ENCODE measurements around the gene TEDC2.
A peak's percentile ranks its signal among the peaks of the same experiment; 100 is the strongest.

TEDC2 gene

DNA sequence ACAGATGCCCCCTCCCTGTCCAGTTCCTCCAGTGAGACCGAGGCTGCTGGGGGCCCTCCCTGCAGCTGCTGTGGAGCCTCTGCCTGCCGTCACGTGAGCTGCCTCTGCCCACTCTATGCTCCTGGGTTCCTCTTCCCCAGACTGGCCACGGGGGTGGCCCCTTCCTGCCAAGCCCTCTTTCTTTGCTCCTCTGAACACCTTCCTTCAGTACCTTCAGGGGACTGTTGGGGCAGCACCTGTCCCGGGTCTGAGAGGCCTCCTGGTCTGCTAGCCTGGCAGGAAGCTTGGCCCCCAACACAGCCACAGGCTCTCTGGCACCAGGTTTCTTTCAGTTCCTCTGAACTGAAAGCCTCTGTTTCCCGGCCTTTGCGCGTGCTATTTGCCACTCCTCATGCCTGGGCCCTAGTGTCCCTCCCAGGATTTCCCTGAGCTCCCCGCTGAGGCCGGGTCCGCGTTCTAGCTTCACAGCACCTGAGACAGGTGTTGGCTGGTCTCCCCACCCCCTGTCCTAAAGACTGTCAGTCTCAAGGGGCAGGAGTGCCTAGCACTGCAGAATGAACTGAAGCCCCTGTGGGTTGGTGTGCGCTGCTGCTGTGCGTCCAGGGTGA is 47.2 kb downstream of the TEDC2 start:
- in situ Hi-C loops (cut with HindIII; ENCODE audit: low sequenced_read_pairs) = no loop called here
- TF ChIP-seq, protein P1, sequence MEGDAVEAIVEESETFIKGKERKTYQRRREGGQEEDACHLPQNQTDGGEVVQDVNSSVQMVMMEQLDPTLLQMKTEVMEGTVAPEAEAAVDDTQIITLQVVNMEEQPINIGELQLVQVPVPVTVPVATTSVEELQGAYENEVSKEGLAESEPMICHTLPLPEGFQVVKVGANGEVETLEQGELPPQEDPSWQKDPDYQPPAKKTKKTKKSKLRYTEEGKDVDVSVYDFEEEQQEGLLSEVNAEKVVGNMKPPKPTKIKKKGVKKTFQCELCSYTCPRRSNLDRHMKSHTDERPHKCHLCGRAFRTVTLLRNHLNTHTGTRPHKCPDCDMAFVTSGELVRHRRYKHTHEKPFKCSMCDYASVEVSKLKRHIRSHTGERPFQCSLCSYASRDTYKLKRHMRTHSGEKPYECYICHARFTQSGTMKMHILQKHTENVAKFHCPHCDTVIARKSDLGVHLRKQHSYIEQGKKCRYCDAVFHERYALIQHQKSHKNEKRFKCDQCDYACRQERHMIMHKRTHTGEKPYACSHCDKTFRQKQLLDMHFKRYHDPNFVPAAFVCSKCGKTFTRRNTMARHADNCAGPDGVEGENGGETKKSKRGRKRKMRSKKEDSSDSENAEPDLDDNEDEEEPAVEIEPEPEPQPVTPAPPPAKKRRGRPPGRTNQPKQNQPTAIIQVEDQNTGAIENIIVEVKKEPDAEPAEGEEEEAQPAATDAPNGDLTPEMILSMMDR (IDR thresholded peaks at IDR 0.05; ENCODE audit: low read depth, low read length) = no peak
- no peak overlapping the region for H3K4me3 ChIP-seq (ENCODE audit: low read depth, low read length)
- DNase-seq (ENCODE audit: low read depth, low spot score) = no peak

DNA sequence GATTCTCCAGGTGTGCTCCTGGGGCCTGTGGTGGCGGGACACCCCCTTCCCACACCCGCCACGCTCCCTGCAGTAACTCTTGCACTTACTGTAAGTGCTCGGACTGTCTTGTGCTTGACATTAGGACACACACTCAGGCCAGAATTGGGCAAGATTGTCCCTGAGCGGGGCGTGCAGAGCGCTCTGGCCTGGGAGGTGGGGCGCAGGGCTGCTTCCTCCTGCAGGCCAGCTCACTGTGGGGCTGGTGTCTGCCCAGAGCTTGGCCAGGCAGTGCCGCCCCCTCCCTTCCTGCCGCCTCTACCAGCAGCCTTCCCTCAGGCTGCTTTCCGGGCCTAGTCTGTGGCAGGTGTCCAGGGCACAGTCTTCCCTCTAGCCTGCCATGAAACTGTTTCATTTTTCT is 47.8 kb downstream of the TEDC2 start:
- in situ Hi-C loops (cut with HindIII; ENCODE audit: low sequenced_read_pairs) = no loop called here

DNA sequence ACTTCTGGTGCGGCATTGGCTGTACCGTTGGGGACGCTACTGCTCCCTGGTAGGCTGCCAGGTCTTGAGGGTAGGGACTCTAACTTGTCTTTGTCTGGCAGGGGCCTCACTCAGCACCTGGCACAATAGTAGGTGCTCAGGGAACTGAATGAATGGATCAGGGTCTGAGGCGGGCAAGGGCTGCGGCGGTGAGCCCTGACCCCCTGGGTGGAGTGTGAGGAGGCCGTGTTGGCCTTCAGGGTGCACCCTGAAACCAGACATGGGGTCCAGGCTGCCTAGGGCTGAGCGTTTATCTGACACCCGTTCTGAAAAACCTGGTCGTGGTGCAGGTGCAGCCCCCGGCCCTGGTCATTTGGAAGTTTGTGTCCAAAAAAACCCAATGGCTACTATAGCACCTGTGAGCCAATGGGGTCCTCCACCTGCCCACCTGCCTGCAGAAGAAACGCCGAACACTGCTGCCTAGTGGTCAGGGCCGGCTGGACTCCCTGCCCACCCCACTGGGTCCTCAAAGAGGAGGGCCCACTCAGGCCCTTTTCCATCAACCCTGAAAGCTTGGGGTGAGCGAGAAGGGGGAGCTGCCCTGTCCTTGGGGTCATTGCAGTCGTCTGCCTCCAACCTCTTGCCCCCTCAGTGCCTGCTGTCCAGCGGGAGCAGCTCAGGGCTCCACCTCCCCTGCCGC is 49.0 kb downstream of the TEDC2 start:
- no peak overlapping the region for H3K4me3 ChIP-seq (ENCODE audit: low read depth, low read length)
- DNase-seq (ENCODE audit: low read depth, low spot score) = no peak
- TF ChIP-seq, protein P1 (IDR thresholded peaks at IDR 0.05; ENCODE audit: low read depth, low read length) = no peak
- in situ Hi-C loops (cut with HindIII; ENCODE audit: low sequenced_read_pairs) = no loop called here

More for the DNA sequence above, 47.8 kb downstream of the TEDC2 start:
- DNase-seq (ENCODE audit: low read depth, low spot score) = no peak
- TF ChIP-seq, protein P1 (IDR thresholded peaks at IDR 0.05; ENCODE audit: low read depth, low read length) = no peak
- H3K4me3 ChIP-seq (ENCODE audit: low read depth, low read length) = no peak overlapping the region

DNA sequence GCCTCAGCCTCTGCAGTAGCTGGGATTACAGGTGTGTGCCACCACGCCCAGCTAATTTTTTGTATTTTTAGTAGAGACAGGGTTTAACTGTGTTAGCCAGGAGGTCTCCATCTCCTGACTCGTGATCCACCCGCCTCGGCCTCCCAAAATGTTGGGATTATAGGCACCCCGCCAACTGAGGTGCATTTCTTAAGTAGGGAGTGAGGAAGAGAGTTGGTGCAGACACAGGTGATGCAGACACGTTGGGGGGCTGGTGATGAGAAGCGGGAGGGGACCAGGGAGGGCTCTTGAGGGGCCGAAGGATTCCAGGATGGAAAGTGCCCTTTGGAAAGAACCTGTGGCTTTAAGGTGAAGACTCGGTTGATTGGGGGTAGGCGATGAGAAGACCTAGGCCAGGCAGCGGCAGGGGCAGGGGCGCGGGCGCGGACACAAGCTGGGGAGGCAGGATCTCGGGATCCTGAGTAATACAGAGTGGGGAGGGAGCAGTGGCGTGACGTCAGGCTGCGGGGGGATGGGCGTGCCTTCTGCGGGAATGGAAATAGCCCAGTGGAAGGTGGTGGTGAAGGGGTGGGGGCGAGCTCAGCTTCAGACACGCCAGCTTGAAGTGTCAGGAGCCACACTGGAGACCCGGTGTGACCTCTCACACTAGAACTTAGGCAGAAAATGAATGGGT is 51.4 kb downstream of the TEDC2 start:
- TF ChIP-seq, protein P1 (IDR thresholded peaks at IDR 0.05; ENCODE audit: low read depth, low read length) = no peak
- DNase-seq (ENCODE audit: low read depth, low spot score) = peak; percentile 59
- no peak overlapping the region for H3K4me3 ChIP-seq (ENCODE audit: low read depth, low read length)
- in situ Hi-C loops (cut with HindIII; ENCODE audit: low sequenced_read_pairs) = no loop called here

DNA sequence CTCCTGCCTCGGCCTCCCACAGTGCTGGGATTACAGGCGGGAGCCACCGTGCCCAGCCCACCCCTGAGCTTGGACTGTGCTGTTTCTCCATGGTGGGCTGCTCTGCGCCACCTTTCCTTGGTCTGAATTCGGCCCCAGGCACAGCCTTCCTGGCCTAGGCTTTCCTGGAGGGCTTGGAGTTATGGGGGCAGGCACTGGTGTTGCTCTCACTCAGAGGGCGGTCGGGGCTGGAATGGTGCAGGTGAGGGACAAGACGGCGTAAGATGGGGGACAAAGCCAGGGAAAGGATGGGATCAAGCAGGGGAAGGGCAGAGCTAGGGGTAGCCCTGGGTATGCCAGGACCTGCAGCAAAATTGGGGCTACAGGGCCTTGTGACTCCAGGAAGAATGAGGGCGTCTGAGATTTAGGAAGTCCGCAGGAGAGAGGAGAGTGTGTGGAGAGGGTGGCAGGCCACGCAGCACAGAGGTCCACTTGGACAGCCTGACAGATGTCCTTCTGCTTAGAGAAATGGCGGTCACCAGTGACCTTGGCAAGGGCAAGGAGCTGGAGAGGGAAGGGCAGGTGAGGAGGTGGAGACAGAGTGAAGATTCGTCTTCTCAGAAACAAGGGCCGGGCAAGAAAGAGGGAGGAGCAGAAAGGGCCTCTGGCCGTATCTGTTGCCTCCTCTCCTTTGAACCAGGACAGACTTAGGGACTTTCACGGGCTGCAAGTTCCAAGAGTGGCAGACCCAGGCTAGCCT is 52.3 kb downstream of the TEDC2 start:
- DNase-seq (ENCODE audit: low read depth, low spot score) = no peak
- no peak overlapping the region for H3K4me3 ChIP-seq (ENCODE audit: low read depth, low read length)
- in situ Hi-C loops (cut with HindIII; ENCODE audit: low sequenced_read_pairs) = no loop called here
- TF ChIP-seq, protein P1 (IDR thresholded peaks at IDR 0.05; ENCODE audit: low read depth, low read length) = no peak

- peak overlapping the region; percentile 32 for H3K4me3 ChIP-seq (ENCODE audit: low read depth, low read length)
- DNase-seq (ENCODE audit: low read depth, low spot score) = no peak
- TF ChIP-seq, protein P1 (IDR thresholded peaks at IDR 0.05; ENCODE audit: low read depth, low read length) = no peak
- in situ Hi-C loops (cut with HindIII; ENCODE audit: low sequenced_read_pairs) = no loop called here
These were observed 53.0 kb downstream of the TEDC2 start for GRCh38 chr16:2512735-2513404.
